ENCODE measurements around the gene DCUN1D4.
A peak's percentile ranks its signal among the peaks of the same experiment; 100 is the strongest.

Gene DCUN1D4

GRCh38 chr4:51842167-51842553 lies 793 bp upstream of the DCUN1D4 start:
- Histone ChIP-seq H3K36me3 (ENCODE audit: control insufficient read depth, insufficient read depth, low read length) (no peaks in the 10 kb centered on the region), H3K27ac (ENCODE audit: low read length) (no peak overlapping the region), H3K27me3 (ENCODE audit: control insufficient read depth, insufficient read depth, low read length) (no peaks in the 10 kb centered on the region), H3K9me3 (ENCODE audit: control insufficient read depth, insufficient read depth, low read length) (no peaks in the 10 kb centered on the region), H3K4me3 (ENCODE audit: low read length) (peak overlapping the region; percentile 65; the same call in 1 of the 2 replicates), H3K4me1 (ENCODE audit: control insufficient read depth, insufficient read depth, low read length) (no peaks in the 10 kb centered on the region)
- DNase-seq (ENCODE audit: low read depth, low spot score) = no peak
- no CpG with 5 or more reads among the region's 20 CpGs for WGBS (ENCODE audit: insufficient coverage, insufficient read length)

- Histone ChIP-seq H3K36me3 (ENCODE audit: control insufficient read depth, insufficient read depth, low read length) (no peaks in the 10 kb centered on the region), H3K27me3 (ENCODE audit: control insufficient read depth, insufficient read depth, low read length) (no peaks in the 10 kb centered on the region), H3K9me3 (ENCODE audit: control insufficient read depth, insufficient read depth, low read length) (no peaks in the 10 kb centered on the region), H3K4me3 (ENCODE audit: low read length) (peak overlapping the region; percentile 92), H3K27ac (ENCODE audit: low read length) (no peak overlapping the region), H3K4me1 (ENCODE audit: control insufficient read depth, insufficient read depth, low read length) (no peaks in the 10 kb centered on the region)
- no CpG with 5 or more reads among the region's 64 CpGs for WGBS (ENCODE audit: insufficient coverage, insufficient read length)
- no peak for DNase-seq (ENCODE audit: low read depth, low spot score)
Observed at GRCh38 chr4:51843309-51844152, 578 bp downstream of the DCUN1D4 start.

GRCh38 chr4:51844153-51845054 lies 1.5 kb downstream of the DCUN1D4 start:
- H3K36me3 ChIP-seq (ENCODE audit: control insufficient read depth, insufficient read depth, low read length) = no peaks in the 10 kb centered on the region
- peak overlapping the region; percentile 92 for H3K4me3 ChIP-seq (ENCODE audit: low read length)
- DNase-seq (ENCODE audit: low read depth, low spot score) = peak; percentile 55
- H3K9me3 ChIP-seq (ENCODE audit: control insufficient read depth, insufficient read depth, low read length) = no peaks in the 10 kb centered on the region
- WGBS (ENCODE audit: insufficient coverage, insufficient read length) = no CpG with 5 or more reads among the region's 71 CpGs
- no peaks in the 10 kb centered on the region for H3K4me1 ChIP-seq (ENCODE audit: control insufficient read depth, insufficient read depth, low read length)
- H3K27me3 ChIP-seq (ENCODE audit: control insufficient read depth, insufficient read depth, low read length) = no peaks in the 10 kb centered on the region
- H3K27ac ChIP-seq (ENCODE audit: low read length) = no peak overlapping the region

- Histone ChIP-seq H3K9me3 (ENCODE audit: control insufficient read depth, insufficient read depth, low read length) (no peaks in the 10 kb centered on the region), H3K36me3 (ENCODE audit: control insufficient read depth, insufficient read depth, low read length) (no peaks in the 10 kb centered on the region), H3K27me3 (ENCODE audit: control insufficient read depth, insufficient read depth, low read length) (no peaks in the 10 kb centered on the region), H3K4me3 (ENCODE audit: low read length) (peak overlapping the region; percentile 92; the same call in 1 of the 2 replicates), H3K4me1 (ENCODE audit: control insufficient read depth, insufficient read depth, low read length) (no peaks in the 10 kb centered on the region), H3K27ac (ENCODE audit: low read length) (no peak overlapping the region)
- WGBS (ENCODE audit: insufficient coverage, insufficient read length) = 100% methylated on average over 2 of the region's 6 CpGs
- no peak for DNase-seq (ENCODE audit: low read depth, low spot score)
Observed at GRCh38 chr4:51845055-51845426, 2.1 kb downstream of the DCUN1D4 start.

- WGBS (ENCODE audit: insufficient coverage, insufficient read length) = no CpG with 5 or more reads among the region's 1 CpG
- Histone ChIP-seq H3K4me3 (ENCODE audit: low read length) (no peak overlapping the region), H3K9me3 (ENCODE audit: control insufficient read depth, insufficient read depth, low read length) (no peaks in the 10 kb centered on the region), H3K4me1 (ENCODE audit: control insufficient read depth, insufficient read depth, low read length) (peaks cover 2% of the 10 kb centered on the region; the same call in 1 of the 2 replicates), H3K27ac (ENCODE audit: low read length) (no peak overlapping the region), H3K36me3 (ENCODE audit: control insufficient read depth, insufficient read depth, low read length) (no peaks in the 10 kb centered on the region), H3K27me3 (ENCODE audit: control insufficient read depth, insufficient read depth, low read length) (no peaks in the 10 kb centered on the region)
- no peak for DNase-seq (ENCODE audit: low read depth, low spot score)
Observed at GRCh38 chr4:51845711-51846110, 2.8 kb downstream of the DCUN1D4 start.

GRCh38 chr4:51849430-51849829 lies 6.5 kb downstream of the DCUN1D4 start:
- Histone ChIP-seq H3K4me1 (ENCODE audit: control insufficient read depth, insufficient read depth, low read length) (peaks cover 12% of the 10 kb centered on the region; the same call in 1 of the 2 replicates), H3K27me3 (ENCODE audit: control insufficient read depth, insufficient read depth, low read length) (no peaks in the 10 kb centered on the region), H3K9me3 (ENCODE audit: control insufficient read depth, insufficient read depth, low read length) (no peaks in the 10 kb centered on the region), H3K27ac (ENCODE audit: low read length) (no peak overlapping the region), H3K4me3 (ENCODE audit: low read length) (no peak overlapping the region), H3K36me3 (ENCODE audit: control insufficient read depth, insufficient read depth, low read length) (no peaks in the 10 kb centered on the region)
- no peak for DNase-seq (ENCODE audit: low read depth, low spot score)
- no CpG with 5 or more reads among the region's 5 CpGs for WGBS (ENCODE audit: insufficient coverage, insufficient read length)

- H3K4me1 ChIP-seq (ENCODE audit: control insufficient read depth, insufficient read depth, low read length) = peaks cover 13% of the 10 kb centered on the region; the same call in 1 of the 2 replicates
- H3K36me3 ChIP-seq (ENCODE audit: control insufficient read depth, insufficient read depth, low read length) = no peaks in the 10 kb centered on the region
- no peaks in the 10 kb centered on the region for H3K9me3 ChIP-seq (ENCODE audit: control insufficient read depth, insufficient read depth, low read length)
- no peak overlapping the region for H3K4me3 ChIP-seq (ENCODE audit: low read length)
- no peak for DNase-seq (ENCODE audit: low read depth, low spot score)
- WGBS (ENCODE audit: insufficient coverage, insufficient read length) = no CpG with 5 or more reads among the region's 4 CpGs
- no peaks in the 10 kb centered on the region for H3K27me3 ChIP-seq (ENCODE audit: control insufficient read depth, insufficient read depth, low read length)
- no peak overlapping the region for H3K27ac ChIP-seq (ENCODE audit: low read length)
Observed at GRCh38 chr4:51850294-51850693, 7.3 kb downstream of the DCUN1D4 start.

GRCh38 chr4:51851090-51851936 lies 8.4 kb downstream of the DCUN1D4 start:
- Histone ChIP-seq H3K27me3 (ENCODE audit: control insufficient read depth, insufficient read depth, low read length) (no peaks in the 10 kb centered on the region), H3K36me3 (ENCODE audit: control insufficient read depth, insufficient read depth, low read length) (no peaks in the 10 kb centered on the region), H3K9me3 (ENCODE audit: control insufficient read depth, insufficient read depth, low read length) (no peaks in the 10 kb centered on the region), H3K4me1 (ENCODE audit: control insufficient read depth, insufficient read depth, low read length) (peaks cover 13% of the 10 kb centered on the region; the same call in 1 of the 2 replicates), H3K4me3 (ENCODE audit: low read length) (no peak overlapping the region), H3K27ac (ENCODE audit: low read length) (no peak overlapping the region)
- no peak for DNase-seq (ENCODE audit: low read depth, low spot score)
- WGBS (ENCODE audit: insufficient coverage, insufficient read length) = no CpG with 5 or more reads among the region's 7 CpGs

GRCh38 chr4:51851937-51852290 lies 9.0 kb downstream of the DCUN1D4 start:
- peaks cover 13% of the 10 kb centered on the region; the same call in 1 of the 2 replicates for H3K4me1 ChIP-seq (ENCODE audit: control insufficient read depth, insufficient read depth, low read length)
- no peak overlapping the region for H3K27ac ChIP-seq (ENCODE audit: low read length)
- no peaks in the 10 kb centered on the region for H3K36me3 ChIP-seq (ENCODE audit: control insufficient read depth, insufficient read depth, low read length)
- no peak for DNase-seq (ENCODE audit: low read depth, low spot score)
- H3K9me3 ChIP-seq (ENCODE audit: control insufficient read depth, insufficient read depth, low read length) = no peaks in the 10 kb centered on the region
- no peaks in the 10 kb centered on the region for H3K27me3 ChIP-seq (ENCODE audit: control insufficient read depth, insufficient read depth, low read length)
- H3K4me3 ChIP-seq (ENCODE audit: low read length) = no peak overlapping the region
